ENCODE data around the gene ZNF324.
A peak's percentile ranks its signal among the peaks of the same experiment; 100 is the strongest.
"Not testable (repeated sequence)": the region's sequence is repeated elsewhere in the genome, so short reads cannot be mapped to it uniquely, and the experiment has no call there.

ZNF324 gene

GRCh38 chr19:58466089-58466759, 656 bp upstream of the ZNF324 start:
- TF ChIP-seq, protein P1, sequence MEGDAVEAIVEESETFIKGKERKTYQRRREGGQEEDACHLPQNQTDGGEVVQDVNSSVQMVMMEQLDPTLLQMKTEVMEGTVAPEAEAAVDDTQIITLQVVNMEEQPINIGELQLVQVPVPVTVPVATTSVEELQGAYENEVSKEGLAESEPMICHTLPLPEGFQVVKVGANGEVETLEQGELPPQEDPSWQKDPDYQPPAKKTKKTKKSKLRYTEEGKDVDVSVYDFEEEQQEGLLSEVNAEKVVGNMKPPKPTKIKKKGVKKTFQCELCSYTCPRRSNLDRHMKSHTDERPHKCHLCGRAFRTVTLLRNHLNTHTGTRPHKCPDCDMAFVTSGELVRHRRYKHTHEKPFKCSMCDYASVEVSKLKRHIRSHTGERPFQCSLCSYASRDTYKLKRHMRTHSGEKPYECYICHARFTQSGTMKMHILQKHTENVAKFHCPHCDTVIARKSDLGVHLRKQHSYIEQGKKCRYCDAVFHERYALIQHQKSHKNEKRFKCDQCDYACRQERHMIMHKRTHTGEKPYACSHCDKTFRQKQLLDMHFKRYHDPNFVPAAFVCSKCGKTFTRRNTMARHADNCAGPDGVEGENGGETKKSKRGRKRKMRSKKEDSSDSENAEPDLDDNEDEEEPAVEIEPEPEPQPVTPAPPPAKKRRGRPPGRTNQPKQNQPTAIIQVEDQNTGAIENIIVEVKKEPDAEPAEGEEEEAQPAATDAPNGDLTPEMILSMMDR (IDR thresholded peaks at IDR 0.05; ENCODE audit: insufficient read depth, low read depth, low read length, missing control alignments) = no peak
- no peak for DNase-seq (ENCODE audit: low read depth)
- peak overlapping the region; percentile 73 for H3K4me3 ChIP-seq (ENCODE audit: low read length)

DNA sequence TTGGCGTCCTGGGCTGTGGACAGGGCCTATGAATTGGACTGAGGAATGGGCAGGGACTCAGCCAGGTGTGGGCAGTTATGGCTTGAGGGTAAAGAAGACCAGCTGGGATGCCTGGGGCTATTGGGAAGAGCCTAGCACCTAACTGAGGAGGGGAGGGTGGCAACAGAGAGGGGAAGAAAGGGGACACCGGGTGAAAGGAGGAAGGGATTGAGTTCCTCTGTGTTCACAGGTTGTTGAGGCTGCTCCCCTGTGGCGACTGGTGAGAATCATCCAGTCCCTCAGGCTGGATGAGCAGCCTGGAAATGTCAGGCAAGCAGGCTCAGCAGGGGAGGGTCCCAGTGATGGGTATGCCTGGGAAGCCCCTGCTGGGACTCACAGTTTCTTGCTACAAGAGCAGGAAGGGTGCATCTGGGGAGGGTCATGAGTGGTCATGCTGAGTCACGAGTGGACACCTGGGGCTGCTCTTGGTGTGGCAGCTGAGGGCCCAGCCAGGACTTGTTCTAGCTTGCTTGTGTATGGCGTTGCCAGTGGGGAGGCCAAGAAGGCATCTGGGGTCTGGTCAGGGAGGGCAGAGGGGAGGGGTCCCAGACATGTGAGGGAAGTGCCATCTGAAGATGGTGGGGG, 1.4 kb downstream of the ZNF324 start:
- peak; percentile 58 for DNase-seq (ENCODE audit: low read depth)
- H3K4me3 ChIP-seq (ENCODE audit: low read length) = peak overlapping the region; percentile 27
- TF ChIP-seq, protein P1 (IDR thresholded peaks at IDR 0.05; ENCODE audit: insufficient read depth, low read depth, low read length, missing control alignments) = peak; percentile 2

- no peak overlapping the region for H3K4me3 ChIP-seq (ENCODE audit: low read length)
- no peak for DNase-seq (ENCODE audit: low read depth)
- TF ChIP-seq, protein P1 (IDR thresholded peaks at IDR 0.05; ENCODE audit: insufficient read depth, low read depth, low read length, missing control alignments) = no peak
Observed at GRCh38 chr19:58469241-58470013, 2.5 kb downstream of the ZNF324 start.

DNA sequence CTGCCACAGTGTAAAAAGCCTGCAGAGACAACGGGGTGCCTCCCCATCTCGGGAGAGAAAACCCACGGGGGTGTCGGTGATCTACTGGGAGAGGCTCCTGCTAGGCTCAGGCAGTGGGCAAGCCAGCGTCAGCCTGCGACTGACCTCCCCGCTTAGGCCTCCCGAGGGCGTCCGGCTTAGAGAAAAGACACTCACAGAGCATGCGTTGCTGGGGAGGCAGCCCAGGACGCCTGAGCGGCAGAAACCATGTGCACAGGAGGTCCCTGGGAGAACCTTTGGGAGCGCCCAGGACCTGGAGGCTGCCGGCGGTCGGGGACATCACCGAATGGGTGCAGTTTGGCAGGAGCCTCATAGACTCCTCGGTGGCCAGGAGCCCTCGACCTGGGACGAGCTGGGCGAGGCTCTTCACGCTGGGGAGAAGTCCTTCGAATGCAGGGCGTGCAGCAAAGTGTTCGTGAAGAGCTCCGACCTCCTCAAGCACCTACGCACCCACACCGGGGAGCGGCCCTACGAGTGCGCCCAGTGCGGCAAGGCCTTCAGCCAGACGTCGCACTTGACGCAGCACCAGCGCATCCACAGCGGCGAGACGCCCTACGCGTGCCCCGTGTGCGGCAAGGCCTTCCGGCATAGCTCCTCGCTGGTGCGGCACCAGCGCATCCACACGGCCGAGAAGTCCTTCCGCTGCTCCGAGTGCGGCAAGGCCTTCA, 4.1 kb downstream of the ZNF324 start:
- H3K4me3 ChIP-seq (ENCODE audit: low read length); DNase-seq (ENCODE audit: low read depth): not testable (repeated sequence)

DNA sequence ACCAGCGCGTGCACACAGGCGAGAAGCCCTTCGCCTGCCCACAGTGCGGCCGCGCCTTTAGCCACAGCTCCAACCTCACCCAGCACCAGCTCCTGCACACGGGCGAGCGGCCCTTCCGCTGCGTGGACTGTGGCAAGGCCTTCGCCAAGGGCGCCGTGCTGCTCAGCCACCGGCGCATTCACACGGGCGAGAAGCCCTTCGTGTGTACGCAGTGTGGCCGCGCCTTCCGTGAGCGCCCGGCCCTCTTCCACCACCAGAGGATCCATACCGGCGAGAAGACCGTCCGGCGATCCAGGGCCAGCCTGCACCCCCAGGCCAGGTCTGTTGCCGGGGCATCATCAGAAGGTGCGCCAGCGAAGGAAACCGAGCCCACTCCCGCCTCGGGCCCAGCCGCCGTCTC, 4.9 kb downstream of the ZNF324 start:
- no peak overlapping the region for H3K4me3 ChIP-seq (ENCODE audit: low read length)
- TF ChIP-seq, protein P1 (IDR thresholded peaks at IDR 0.05; ENCODE audit: insufficient read depth, low read depth, low read length, missing control alignments) = no peak
- DNase-seq (ENCODE audit: low read depth) = no peak

DNA sequence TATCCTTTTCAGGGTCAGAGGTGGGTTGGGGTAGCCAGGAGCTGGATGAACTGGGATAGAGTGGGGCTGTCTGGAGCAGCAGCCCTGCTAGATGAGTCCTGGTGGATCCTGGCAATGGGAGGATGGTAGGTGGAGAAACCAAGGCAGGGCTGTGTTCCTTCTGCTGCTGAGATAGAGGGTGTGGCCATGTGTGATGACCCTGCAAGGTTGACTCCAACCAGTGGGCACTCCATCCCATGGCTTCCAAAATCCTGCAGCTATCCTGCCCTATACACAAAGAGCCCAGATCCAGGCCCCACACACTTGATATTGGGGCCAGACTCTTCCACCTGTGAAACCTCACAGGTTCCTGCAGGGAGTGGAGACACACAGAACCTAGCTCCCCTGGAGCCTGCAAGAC, 6.9 kb downstream of the ZNF324 start:
- no peak for DNase-seq (ENCODE audit: low read depth)
- TF ChIP-seq, protein P1 (IDR thresholded peaks at IDR 0.05; ENCODE audit: insufficient read depth, low read depth, low read length, missing control alignments) = no peak
- H3K4me3 ChIP-seq (ENCODE audit: low read length) = no peak overlapping the region
